ENCODE measurements around the gene ZNF768. TPM values are rescaled to one million over a fixed set of nuclear protein-coding genes. Genes with fewer than 3 reads are reported as not detected.
"Not testable (repeated sequence)": the region's sequence is repeated elsewhere in the genome, so short reads cannot be mapped to it uniquely, and the experiment has no call there.

The ZNF768 gene
- total and polyA plus RNA-seq, 7 donors, result 49.0 to 125 (median 60.4) TPM

- Histone ChIP-seq H3K4me3 (peak overlapping the region; percentile 93), H3K27me3 (ENCODE audit: insufficient read depth in 3 of 3, low read length in 2 of 3) (no peaks in the 10 kb centered on the region), H3K9me3 (no peaks in the 10 kb centered on the region), H3K36me3 (ENCODE audit: insufficient read depth in 1 of 2, low read depth in 1 of 2) (peaks cover 4 to 15% of the 10 kb centered on the region in 2 donors), H3K4me1 (peaks cover 13% of the 10 kb centered on the region), H3K27ac (peak overlapping the region; percentile 99)
- intact Hi-C loops (cut with DNase I), result loop anchor here (5.0 kb wide), 3 partner anchors 47 to 132 kb away; partner anchors contain the start of genes FBRS (in 1 of the 2), SEPHS2 (in 1 of the 2) and ZNF688 (in 1 of the 2)
- ATAC-seq, result no peak
- WGBS, 3 donors, result 48 to 55% (median 49%) methylated on average over 4 of the region's 4 CpGs
- no peak for DNase-seq
- no peak for TF ChIP-seq CTCF (IDR thresholded peaks at IDR 0.05)
Measured at GRCh38 chr16:30525844-30526136, 576 bp downstream of the ZNF768 start.

- WGBS, 3 donors, result 90 to 91% (median 91%) methylated on average over 59 to 60 of the region's 60 CpGs
- peak; percentile 30 to 55 for DNase-seq
- ATAC-seq, result no peak
- Histone ChIP-seq H3K4me3 (no peak overlapping the region), H3K9me3 (no peaks in the 10 kb centered on the region), H3K4me1 (peaks cover 12% of the 10 kb centered on the region), H3K27me3 (ENCODE audit: insufficient read depth in 3 of 3, low read length in 2 of 3) (no peaks in the 10 kb centered on the region), H3K27ac (peak overlapping the region; percentile 16), H3K36me3 (ENCODE audit: insufficient read depth in 1 of 2, low read depth in 1 of 2) (peaks cover 0 to 8% of the 10 kb centered on the region in 2 donors)
- intact Hi-C loops (cut with DNase I), result loop anchor here (5.0 kb wide), 3 partner anchors 47 to 132 kb away; partner anchors contain the start of genes FBRS (in 1 of the 2), SEPHS2 (in 1 of the 2) and ZNF688 (in 1 of the 2)
- TF ChIP-seq CTCF (IDR thresholded peaks at IDR 0.05), result no peak
Measured at GRCh38 chr16:30524575-30525568, 1.5 kb downstream of the ZNF768 start.

- ATAC-seq (no peak), DNase-seq (peak; percentile 40 to 70)
- no peak for TF ChIP-seq CTCF (IDR thresholded peaks at IDR 0.05)
- Histone ChIP-seq H3K9me3 (no peaks in the 10 kb centered on the region), H3K4me3 (peak overlapping the region; percentile 16), H3K36me3 (ENCODE audit: insufficient read depth in 1 of 2, low read depth in 1 of 2) (peaks cover 0 to 8% of the 10 kb centered on the region in 2 donors), H3K27me3 (ENCODE audit: insufficient read depth in 3 of 3, low read length in 2 of 3) (no peaks in the 10 kb centered on the region), H3K4me1 (peaks cover 12% of the 10 kb centered on the region), H3K27ac (peak overlapping the region; percentile 16)
- intact Hi-C loops (cut with DNase I), result no loop called here
- 71 to 74% (median 74%) methylated on average over 26 of the region's 26 CpGs for WGBS, 3 donors
Measured at GRCh38 chr16:30523768-30524574, 2.4 kb downstream of the ZNF768 start.

- intact Hi-C loops (cut with DNase I); H3K27ac ChIP-seq; H3K36me3 ChIP-seq (ENCODE audit: insufficient read depth in 1 of 2, low read depth in 1 of 2); H3K4me3 ChIP-seq; ATAC-seq; H3K27me3 ChIP-seq (ENCODE audit: insufficient read depth in 3 of 3, low read length in 2 of 3); H3K9me3 ChIP-seq; H3K4me1 ChIP-seq; DNase-seq: not testable (repeated sequence)
- 80 to 89% (median 84%) methylated on average over 12 of the region's 12 CpGs for WGBS, 3 donors
Measured at GRCh38 chr16:30522702-30523463, 3.5 kb downstream of the ZNF768 start.
